Measurements from ENCODE around the gene RPS26.

Gene RPS26

GRCh38 chr12:56080556-56081138 is 38.9 kb downstream of the RPS26 start:
- H3K9me3 ChIP-seq, result no peaks in the 10 kb centered on the region
- no peak overlapping the region for H3K4me3 ChIP-seq (ENCODE audit: low read depth, low read length)
- no peaks in the 10 kb centered on the region for H3K4me1 ChIP-seq
- H3K27me3 ChIP-seq, result peaks cover 5% of the 10 kb centered on the region; the same call in 1 of the 2 replicates
- H3K36me3 ChIP-seq, result no peaks in the 10 kb centered on the region
- DNase-seq, result no peak
- TF ChIP-seq CTCF (IDR thresholded peaks at IDR 0.05; ENCODE audit: low read depth, low read length), result no peak

GRCh38 chr12:56081393-56082347 is 40.0 kb downstream of the RPS26 start:
- DNase-seq, result peak; percentile 39
- H3K4me3 ChIP-seq (ENCODE audit: low read depth, low read length), result no peak overlapping the region
- TF ChIP-seq CTCF (IDR thresholded peaks at IDR 0.05; ENCODE audit: low read depth, low read length), result no peak
- no peaks in the 10 kb centered on the region for H3K36me3 ChIP-seq
- H3K4me1 ChIP-seq, result no peaks in the 10 kb centered on the region
- H3K27me3 ChIP-seq, result peaks cover 5% of the 10 kb centered on the region; the same call in 1 of the 2 replicates
- H3K9me3 ChIP-seq, result no peaks in the 10 kb centered on the region

- TF ChIP-seq CTCF (IDR thresholded peaks at IDR 0.05; ENCODE audit: low read depth, low read length), result no peak
Observed at GRCh38 chr12:56082382-56082781, 40.7 kb downstream of the RPS26 start.

GRCh38 chr12:56082967-56083366 is 41.2 kb downstream of the RPS26 start:
- no peak for DNase-seq
- H3K9me3 ChIP-seq, result no peaks in the 10 kb centered on the region
- H3K4me3 ChIP-seq (ENCODE audit: low read depth, low read length), result no peak overlapping the region
- H3K4me1 ChIP-seq, result no peaks in the 10 kb centered on the region
- peaks cover 5% of the 10 kb centered on the region; the same call in 1 of the 2 replicates for H3K27me3 ChIP-seq
- H3K36me3 ChIP-seq, result no peaks in the 10 kb centered on the region
- no peak for TF ChIP-seq CTCF (IDR thresholded peaks at IDR 0.05; ENCODE audit: low read depth, low read length)

More at GRCh38 chr12:56082382-56082781, 40.7 kb downstream of the RPS26 start:
- no peak for DNase-seq
- Histone ChIP-seq H3K9me3 (no peaks in the 10 kb centered on the region), H3K4me1 (no peaks in the 10 kb centered on the region), H3K27me3 (peaks cover 5% of the 10 kb centered on the region; the same call in 1 of the 2 replicates), H3K4me3 (ENCODE audit: low read depth, low read length) (no peak overlapping the region), H3K36me3 (no peaks in the 10 kb centered on the region)

- no peaks in the 10 kb centered on the region for H3K9me3 ChIP-seq
- no peak overlapping the region for H3K4me3 ChIP-seq (ENCODE audit: low read depth, low read length)
- DNase-seq, result peak; percentile 63
- H3K27me3 ChIP-seq, result peaks cover 4% of the 10 kb centered on the region; the same call in 1 of the 2 replicates
- TF ChIP-seq CTCF (IDR thresholded peaks at IDR 0.05; ENCODE audit: low read depth, low read length), result peak; percentile 80
- no peaks in the 10 kb centered on the region for H3K36me3 ChIP-seq
- no peaks in the 10 kb centered on the region for H3K4me1 ChIP-seq
Observed at GRCh38 chr12:56084958-56085543, 43.3 kb downstream of the RPS26 start.

Measured in BE2C (cell line).